Fibroblast of lung (primary cell): ENCODE results near the gene PTOV1. TPM values are rescaled to one million over a fixed set of nuclear protein-coding genes. Genes with fewer than 3 reads are reported as not detected.

Experiments used
- DNase-seq, 2 donors: peaks; one replicate each; pipeline versions ENCODE4 v3.0.0 to v3.0.0-alpha.2; 2010; ENCODE audit warnings: low read depth in 2 of 2
- H2AFZ ChIP-seq: 2 replicates; pipeline ENCODE4 v1.5.1; 2012; ENCODE audit warnings: low read length, control low read depth, inconsistent platforms
- H3K27ac ChIP-seq: 2 replicates; pipeline ENCODE4 v1.5.1; 2011; ENCODE audit warnings: low read length, control low read depth; ENCODE audit not compliant: insufficient read depth
- H3K27me3 ChIP-seq: 2 replicates; pipeline ENCODE4 v1.5.1; 2011; ENCODE audit warnings: mild to moderate bottlenecking, low read length; ENCODE audit not compliant: control insufficient read depth, insufficient read depth
- H3K36me3 ChIP-seq: 2 replicates; pipeline ENCODE4 v1.5.1; 2011; ENCODE audit warnings: low read length; ENCODE audit not compliant: control insufficient read depth, insufficient read depth
- H3K4me1 ChIP-seq: 2 replicates; pipeline ENCODE4 v1.5.1; 2011; ENCODE audit warnings: low read length; ENCODE audit not compliant: control insufficient read depth, insufficient read depth; ENCODE audit errors: extremely low read depth
- H3K4me2 ChIP-seq: 2 replicates; pipeline ENCODE4 v1.5.1; 2011; ENCODE audit warnings: low read length, control low read depth; ENCODE audit not compliant: insufficient read depth; ENCODE audit errors: extremely low read depth
- H3K4me3 ChIP-seq, 4 experiments: fragments of 200-600 bp in 1 of 4; sonication (generic) in 1 of 4; replicated peaks in 1 of 4; 2 replicates each; pipeline ENCODE4 v1.5.1; 2011 to 2016; ENCODE audit warnings: low read length in 4 of 4, low read depth in 3 of 4, mild to moderate bottlenecking in 3 of 4, control low read depth in 2 of 4, inconsistent platforms in 1 of 4, mixed read lengths in 1 of 4; ENCODE audit not compliant: insufficient read depth in 1 of 4; ENCODE audit errors: control extremely low read depth in 1 of 4
- H3K79me2 ChIP-seq: 2 replicates; pipeline ENCODE4 v1.5.1; 2012; ENCODE audit warnings: mild to moderate bottlenecking, low read length, inconsistent platforms; ENCODE audit not compliant: control insufficient read depth, insufficient read depth
- H3K9ac ChIP-seq: 2 replicates; pipeline ENCODE4 v1.5.1; 2011; ENCODE audit warnings: mild to moderate bottlenecking, low read length, control low read depth; ENCODE audit not compliant: insufficient read depth
- H3K9me3 ChIP-seq: 2 replicates; pipeline ENCODE4 v1.5.1; 2012; ENCODE audit warnings: low read depth, low read length; ENCODE audit not compliant: control insufficient read depth, insufficient read depth
- H4K20me1 ChIP-seq: 2 replicates; pipeline ENCODE4 v1.5.1; 2011; ENCODE audit warnings: low read length; ENCODE audit not compliant: control insufficient read depth, insufficient read depth; ENCODE audit errors: extremely low read depth
- CTCF ChIP-seq, 2 donors: IDR thresholded peaks in 1 of 2; conservative IDR thresholded peaks in 1 of 2; 1 replicate in 1 of 2; 2 replicates in 1 of 2; pipeline ENCODE4 v1.5.1; 2011 to 2012; ENCODE audit warnings: low read length in 2 of 2, control low read depth in 1 of 2, inconsistent platforms in 1 of 2, low read depth in 1 of 2, mild to moderate bottlenecking in 1 of 2
- EZH2 ChIP-seq: IDR thresholded peaks from 2 replicates; pipeline ENCODE4 v1.5.1; 2012; ENCODE audit warnings: low read length, control low read depth, mild to moderate bottlenecking; ENCODE audit errors: missing control alignments
- polyA plus RNA-seq, 2 donors: library from polyadenylated mRNA; depleted of rRNA in 1 of 2; stranded (reverse) in 1 of 2; unstranded in 1 of 2; fragments of >200 nt; gene quantifications; 2 replicates each; pipeline ENCODE4 v1.2.1, GENCODE V29; 2011 to 2012; ENCODE audit warnings: missing spikeins in 1 of 2
- total RNA-seq: library from RNA; depleted of rRNA; stranded (reverse); fragments of >200 nt; gene quantifications from 2 replicates; pipeline ENCODE4 v1.2.1, GENCODE V29; 2014

PTOV1 gene
- total and polyA plus RNA-seq, 2 donors (not counting 1 experiment from before 2014, with no cell fraction given), result 41.1 to 56.0 TPM

DNA sequence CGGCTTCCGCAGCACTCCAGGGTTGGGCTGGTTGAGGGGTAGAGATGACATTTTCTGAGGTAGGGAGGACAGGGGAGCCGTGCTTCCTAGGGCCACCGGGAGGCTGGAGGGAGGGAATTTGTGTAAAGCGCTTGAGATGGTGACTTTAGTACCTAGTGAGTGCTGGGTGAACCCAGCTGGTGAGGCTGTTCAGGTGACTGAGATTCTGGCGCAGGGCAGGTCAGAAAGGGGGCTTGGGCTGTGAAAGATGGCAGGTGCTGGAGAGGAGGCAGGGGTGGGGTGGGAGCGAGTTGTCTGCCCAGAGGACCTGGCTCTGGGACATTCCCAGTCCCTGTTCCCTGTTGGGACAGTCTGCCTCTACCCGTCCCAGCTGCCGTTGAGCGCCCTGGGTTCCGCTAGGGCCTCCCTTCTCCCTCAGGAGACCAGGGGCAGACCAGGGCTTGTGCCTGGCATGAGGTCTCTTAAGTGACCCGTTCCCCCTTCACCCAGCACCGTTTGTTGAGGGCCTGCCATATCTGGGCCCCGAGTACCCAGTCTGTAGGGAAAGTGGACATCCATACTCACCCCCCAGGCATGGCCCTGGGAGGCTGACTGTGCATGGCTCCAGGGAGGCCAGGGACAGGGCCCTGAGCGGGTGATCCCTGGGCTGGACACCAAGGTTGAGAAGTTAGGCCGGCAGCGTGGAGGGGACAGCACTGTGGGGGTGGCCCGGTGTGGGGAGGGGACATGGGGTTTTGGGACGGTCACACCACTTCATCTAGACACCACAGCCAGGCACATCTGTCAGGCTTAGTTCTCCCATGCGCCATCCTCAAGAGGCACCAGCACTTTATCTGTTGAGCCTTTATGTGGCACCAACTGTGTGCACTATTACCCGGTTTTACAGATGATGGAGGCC, 5.0 kb downstream of the PTOV1 start:
- no peak overlapping the region for H3K4me3 ChIP-seq
- H2AFZ ChIP-seq, result no peak overlapping the region
- no peak overlapping the region for H3K27ac ChIP-seq
- H4K20me1 ChIP-seq, result peaks cover 2% of the 10 kb centered on the region
- no peak overlapping the region for H3K9ac ChIP-seq
- H3K9me3 ChIP-seq, result no peaks in the 10 kb centered on the region
- peaks cover 12% of the 10 kb centered on the region for H3K4me1 ChIP-seq
- no peak overlapping the region for H3K4me2 ChIP-seq
- H3K79me2 ChIP-seq, result peaks cover 25% of the 10 kb centered on the region
- peaks cover 40% of the 10 kb centered on the region for H3K36me3 ChIP-seq
- H3K27me3 ChIP-seq, result no peaks in the 10 kb centered on the region
- DNase-seq, result no peak
- no peak for TF ChIP-seq CTCF (conservative IDR thresholded peaks at IDR 0.05 in 1 of 2, IDR thresholded peaks at IDR 0.05 in 1 of 2; ENCODE audit: low read depth in 1 of 2, low read length in 2 of 2)
- TF ChIP-seq EZH2, result no peak

- Histone ChIP-seq H3K4me2 (no peak overlapping the region), H4K20me1 (peaks cover 2% of the 10 kb centered on the region), H3K4me1 (peaks cover 12% of the 10 kb centered on the region), H3K27ac (no peak overlapping the region), H3K9ac (no peak overlapping the region), H3K79me2 (peaks cover 25% of the 10 kb centered on the region), H3K36me3 (peaks cover 43% of the 10 kb centered on the region), H2AFZ (no peak overlapping the region), H3K27me3 (no peaks in the 10 kb centered on the region), H3K4me3 (no peak overlapping the region), H3K9me3 (no peaks in the 10 kb centered on the region)
- DNase-seq, result no peak
- TF ChIP-seq EZH2 (no peak), CTCF (conservative IDR thresholded peaks at IDR 0.05 in 1 of 2, IDR thresholded peaks at IDR 0.05 in 1 of 2; ENCODE audit: low read depth in 1 of 2, low read length in 2 of 2) (no peak)
Observed at GRCh38 chr19:49856574-49857021, 5.6 kb downstream of the PTOV1 start.

- Histone ChIP-seq H2AFZ (no peak overlapping the region), H3K27ac (no peak overlapping the region), H3K36me3 (peaks cover 43% of the 10 kb centered on the region), H3K79me2 (peaks cover 20% of the 10 kb centered on the region), H4K20me1 (peaks cover under 1% of the 10 kb centered on the region), H3K4me1 (peaks cover 10% of the 10 kb centered on the region), H3K4me3 (no peak overlapping the region), H3K9me3 (no peaks in the 10 kb centered on the region), H3K27me3 (no peaks in the 10 kb centered on the region), H3K4me2 (no peak overlapping the region), H3K9ac (no peak overlapping the region)
- DNase-seq, result no peak
- TF ChIP-seq CTCF (conservative IDR thresholded peaks at IDR 0.05 in 1 of 2, IDR thresholded peaks at IDR 0.05 in 1 of 2; ENCODE audit: low read depth in 1 of 2, low read length in 2 of 2) (no peak), EZH2 (no peak)
Observed at GRCh38 chr19:49857061-49857837, 6.3 kb downstream of the PTOV1 start.
